ENCODE measurements around the gene MSRB1.
"Not testable (repeated sequence)": the region's sequence is repeated elsewhere in the genome, so short reads cannot be mapped to it uniquely, and the experiment has no call there.

Gene MSRB1

GRCh38 chr16:1978476-1979120 lies 35.6 kb upstream of the MSRB1 start:
- no peak for DNase-seq

GRCh38 chr16:1977875-1978268 lies 34.9 kb upstream of the MSRB1 start:
- no peak for DNase-seq

- DNase-seq = no peak
Measured at GRCh38 chr16:1976951-1977874, 34.2 kb upstream of the MSRB1 start.

- no peak for DNase-seq
Measured at GRCh38 chr16:1976216-1976520, 33.2 kb upstream of the MSRB1 start.

GRCh38 chr16:1975432-1976215 lies 32.6 kb upstream of the MSRB1 start:
- no peak for DNase-seq

GRCh38 chr16:1974157-1975070 lies 31.4 kb upstream of the MSRB1 start:
- DNase-seq = no peak

GRCh38 chr16:1973461-1974156 lies 30.6 kb upstream of the MSRB1 start:
- DNase-seq = no peak

- DNase-seq = no peak
Measured at GRCh38 chr16:1972490-1972877, 29.5 kb upstream of the MSRB1 start.

GRCh38 chr16:1971796-1972489 lies 28.9 kb upstream of the MSRB1 start, which contains the start of gene TBL3:
TSS of gene TBL3 (plus strand) at chr16:1972053. CDS start at chr16:1972165, 112 bp downstream.
- DNase-seq = peak; percentile 81

- DNase-seq = no peak
Measured at GRCh38 chr16:1968146-1968953, 25.4 kb upstream of the MSRB1 start.

GRCh38 chr16:1966460-1966859 lies 23.5 kb upstream of the MSRB1 start, which contains the start of gene RNF151:
TSS of gene RNF151 (plus strand) at chr16:1966856. CDS start at chr16:1966882, 26 bp downstream.
- no peak for DNase-seq

GRCh38 chr16:1965396-1966001 lies 22.5 kb upstream of the MSRB1 start:
- no peak for DNase-seq

GRCh38 chr16:1964506-1965395 lies 21.8 kb upstream of the MSRB1 start, which contains the start of gene RPS2:
TSS of gene RPS2 (minus strand) at chr16:1964826. CDS start at chr16:1964625, 201 bp downstream.
- DNase-seq = peak; percentile 88

- no peak for DNase-seq
Measured at GRCh38 chr16:1963806-1964505, 21.0 kb upstream of the MSRB1 start.

- not testable (repeated sequence) for DNase-seq
Measured at GRCh38 chr16:1962161-1963153, 19.5 kb upstream of the MSRB1 start.

GRCh38 chr16:1961651-1962067 lies 18.7 kb upstream of the MSRB1 start:
- DNase-seq = no peak

Measured in NCI-H774 (cell line).